GM11168 (cell line): Measurements from ENCODE around the gene PEX16.

Experiments used
- in situ Hi-C: fragments of 300-500 bp; cut with MboI; formaldehyde crosslinking; loops from one replicate; pipeline ENCODE4 v1.12.0; 2022; ENCODE audit warnings: low sequenced_read_pairs; ENCODE audit not compliant: unreplicated experiment

PEX16 gene

GRCh38 chr11:45881708-45882368 lies 35.8 kb downstream of the PEX16 start:
- in situ Hi-C loops = no loop called here

- in situ Hi-C loops = no loop called here
These were observed 36.7 kb downstream of the PEX16 start for GRCh38 chr11:45880772-45881570.

GRCh38 chr11:45879803-45880686 lies 37.6 kb downstream of the PEX16 start:
- in situ Hi-C loops = no loop called here

- in situ Hi-C loops = no loop called here
These were observed 39.8 kb downstream of the PEX16 start for GRCh38 chr11:45877845-45878244.

GRCh38 chr11:45877221-45877620 lies 40.5 kb downstream of the PEX16 start:
- in situ Hi-C loops = no loop called here

- in situ Hi-C loops = no loop called here
These were observed 41.3 kb downstream of the PEX16 start for GRCh38 chr11:45876401-45876800.

GRCh38 chr11:45872651-45873356 lies 44.9 kb downstream of the PEX16 start:
- in situ Hi-C loops = no loop called here

GRCh38 chr11:45871638-45872037 lies 46.0 kb downstream of the PEX16 start:
- in situ Hi-C loops = no loop called here

- in situ Hi-C loops = no loop called here
These were observed 47.0 kb downstream of the PEX16 start for GRCh38 chr11:45870706-45871105.

GRCh38 chr11:45869551-45869950 lies 48.1 kb downstream of the PEX16 start:
- in situ Hi-C loops = no loop called here

- in situ Hi-C loops = no loop called here
These were observed 53.6 kb downstream of the PEX16 start for GRCh38 chr11:45864041-45864440.

- in situ Hi-C loops = no loop called here
These were observed 56.7 kb downstream of the PEX16 start for GRCh38 chr11:45860764-45861510.

GRCh38 chr11:45860348-45860747 lies 57.3 kb downstream of the PEX16 start:
- in situ Hi-C loops = no loop called here
